Mucosa of descending colon (tissue), 3 donors: ENCODE data around the gene SLC16A5. TPM values are rescaled to one million over a fixed set of nuclear protein-coding genes. Genes with fewer than 3 reads are reported as not detected.

Source experiments
- ATAC-seq: fragments of 200-7000 bp; cut with Tn5 transposase; one replicate; pipeline ENCODE4 v1.9.1; 2020; ENCODE audit warnings: mild to moderate bottlenecking, moderate library complexity
- DNase-seq, 3 donors: peaks; one replicate each; pipeline ENCODE4 v3.0.0-alpha.2; 2020
- H3K36me3 ChIP-seq: fragments of 200-600 bp; one replicate; pipeline ENCODE4 v1.8.0; 2021; ENCODE audit warnings: low read depth, mild to moderate bottlenecking
- H3K4me1 ChIP-seq: fragments of 200-600 bp; one replicate; pipeline ENCODE4 v1.8.0; 2021; ENCODE audit warnings: low read depth, mild to moderate bottlenecking
- H3K4me3 ChIP-seq: fragments of 200-600 bp; one replicate; pipeline ENCODE4 v1.8.0; 2021; ENCODE audit warnings: mild to moderate bottlenecking
- H3K9me3 ChIP-seq: fragments of 200-600 bp; one replicate; pipeline ENCODE4 v1.8.0; 2021; ENCODE audit warnings: mild to moderate bottlenecking
- CTCF ChIP-seq: fragments of 200-600 bp; IDR thresholded peaks from one replicate; pipeline ENCODE4 v1.8.0; 2022; ENCODE audit warnings: antibody characterized with exemption, mild to moderate bottlenecking
- intact Hi-C, 2 donors: fragments of 100-400 bp; cut with DNase I in 1 of 2; cut with micrococcal nuclease in 1 of 2; formaldehyde crosslinking; loops; one replicate each; pipeline versions ENCODE4 v1.11.0 to v1.11.1; 2022; cut with DNase I, micrococcal nuclease
- total RNA-seq, 3 donors: library from RNA; stranded (reverse); fragmentation: NEBNext Ultra II Directional in 2 of 3; extraction: Animal tissue kit (Norgen Biotek cat#: 25700) in 2 of 3; gene quantifications; one replicate each; pipeline versions ENCODE4 v1.2.1 to v1.2.4, GENCODE V29; 2021 to 2023
- donor health status: DM: no; HTN: no; CAD: no; lungs with moderate emphysema.
- donor health status: DM: no; HTN: no; CAD: no.
- donor health status: DM: no; HTN: yes; CAD: no.

Gene SLC16A5
- total RNA-seq, 3 donors from 2014 or later: 18.2 to 58.8 (median 26.4) TPM

GRCh38 chr17:75109046-75109406 is 21.3 kb downstream of the SLC16A5 start:
- Histone ChIP-seq H3K4me1 (peaks cover 13% of the 10 kb centered on the region), H3K36me3 (no peaks in the 10 kb centered on the region), H3K4me3 (no peak overlapping the region), H3K9me3 (no peaks in the 10 kb centered on the region)
- intact Hi-C loops: no loop called here
- no peak for TF ChIP-seq CTCF
- DNase-seq: peak in 1 of 3 donors; percentile 28
- ATAC-seq: no peak

GRCh38 chr17:75109407-75110233 is 21.9 kb downstream of the SLC16A5 start, which contains the start of gene ARMC7:
TSS of gene ARMC7 (plus strand) at chr17:75109969. CDS start at chr17:75110289, 320 bp downstream.
- intact Hi-C loops: loop anchor here in 1 of 2 donors (10.0 kb wide), 1 partner anchor 65 kb away; no protein-coding TSS in a partner anchor
- Histone ChIP-seq H3K4me3 (peak within 1 kb of the TSS; percentile 48), H3K36me3 (no peaks in the 10 kb centered on the region), H3K9me3 (no peaks in the 10 kb centered on the region), H3K4me1 (peaks cover 15% of the 10 kb centered on the region)
- no peak for TF ChIP-seq CTCF
- ATAC-seq (peak; percentile 86), DNase-seq (peak; percentile 96 to 98 (median 96))

GRCh38 chr17:75110234-75110937 is 22.6 kb downstream of the SLC16A5 start:
- no peaks in the 10 kb centered on the region for H3K36me3 ChIP-seq
- peak overlapping the region; percentile 48 for H3K4me3 ChIP-seq
- no peaks in the 10 kb centered on the region for H3K9me3 ChIP-seq
- no peak for TF ChIP-seq CTCF
- ATAC-seq: peak; percentile 8
- peak in 2 of 3 donors; percentile 57 to 65 for DNase-seq
- peaks cover 23% of the 10 kb centered on the region for H3K4me1 ChIP-seq
- intact Hi-C loops: loop anchor here in 1 of 2 donors (10.0 kb wide), 1 partner anchor 64 kb away; no protein-coding TSS in a partner anchor

GRCh38 chr17:75111777-75112335 is 24.1 kb downstream of the SLC16A5 start:
- no peaks in the 10 kb centered on the region for H3K9me3 ChIP-seq
- DNase-seq (no peak), ATAC-seq (no peak)
- intact Hi-C loops: loop anchor here in 1 of 2 donors (10.0 kb wide), 1 partner anchor 63 kb away; no protein-coding TSS in a partner anchor
- H3K4me1 ChIP-seq: peaks cover 32% of the 10 kb centered on the region
- H3K4me3 ChIP-seq: no peak overlapping the region
- H3K36me3 ChIP-seq: no peaks in the 10 kb centered on the region
- TF ChIP-seq CTCF: no peak

- no peak overlapping the region for H3K4me3 ChIP-seq
- peak; percentile 98 for TF ChIP-seq CTCF
- peak; percentile 84 for ATAC-seq
- intact Hi-C loops: loop anchor here (2.0 to 10.0 kb wide), 2 partner anchors 61 to 83 kb away; no protein-coding TSS in a partner anchor
- peak; percentile 83 to 98 (median 86) for DNase-seq
- no peaks in the 10 kb centered on the region for H3K36me3 ChIP-seq
- H3K9me3 ChIP-seq: no peaks in the 10 kb centered on the region
- H3K4me1 ChIP-seq: peaks cover 44% of the 10 kb centered on the region
These were observed 26.2 kb downstream of the SLC16A5 start for GRCh38 chr17:75113798-75114551.
